Caco-2 (cell line): ENCODE data around the gene PTPRN2. TPM values are rescaled to one million over a fixed set of nuclear protein-coding genes. Genes with fewer than 3 reads are reported as not detected.

Source experiments
- BruUV-seq: library from RNA; stranded (reverse); fragments of 400-500 nt; replicated peaks from 2 replicates; lab custom pipeline; 2021; lab: Mats Ljungman, UMichigan
- CTCF ChIA-PET: fragments of 300-600 bp; sonication (Branson Sonifier 250); formaldehyde crosslinking; loops from one replicate; lab custom pipeline; 2022; ENCODE audit warnings: antibody characterized with exemption; lab: Charles Lee
- POLR2A ChIA-PET: fragments of 300-600 bp; sonication (Branson Sonifier 250); formaldehyde crosslinking; loops from one replicate; lab custom pipeline; 2022; ENCODE audit warnings: antibody characterized with exemption; lab: Charles Lee
- DNase-seq, 2 experiments: peaks; one replicate each; pipeline versions ENCODE4 v3.0.0 to v3.0.0-alpha.2; 2020 to 2022
- H3K27me3 ChIP-seq: replicated peaks from 2 replicates; pipeline ENCODE4 v1.6.0; 2011; ENCODE audit warnings: low read length; ENCODE audit not compliant: control insufficient read depth, insufficient read depth
- H3K36me3 ChIP-seq: 2 replicates; pipeline ENCODE4 v1.5.1; 2011; ENCODE audit warnings: low read length; ENCODE audit not compliant: control insufficient read depth, insufficient read depth
- H3K4me1 ChIP-seq: fragments of 250-450 bp; sonication (Bioruptor Pico); 2 replicates; pipeline ENCODE4 v1.5.1; 2020; ENCODE audit warnings: mild to moderate bottlenecking
- H3K4me3 ChIP-seq: 2 replicates; pipeline ENCODE4 v1.5.1; 2011; ENCODE audit warnings: low read depth, mild to moderate bottlenecking, control low read depth, low read length
- H3K9me3 ChIP-seq: fragments of 250-450 bp; sonication (Bioruptor Pico); 2 replicates; pipeline ENCODE4 v1.5.1; 2020; ENCODE audit warnings: mild to moderate bottlenecking, moderate library complexity
- H3K27ac Mint-ChIP-seq: one replicate; pipeline ENCODE4 v1.8.0; 2022; ENCODE audit warnings: mixed read lengths; ENCODE audit not compliant: unreplicated experiment
- H3K27me3 Mint-ChIP-seq: one replicate; pipeline ENCODE4 v1.8.0; 2022; ENCODE audit warnings: mixed read lengths; ENCODE audit not compliant: insufficient read depth, unreplicated experiment
- H3K36me3 Mint-ChIP-seq: one replicate; pipeline ENCODE4 v1.8.0; 2022; ENCODE audit warnings: mild to moderate bottlenecking, mixed read lengths; ENCODE audit not compliant: insufficient read depth, unreplicated experiment
- H3K4me1 Mint-ChIP-seq: one replicate; pipeline ENCODE4 v1.8.0; 2022; ENCODE audit warnings: low read depth, mixed read lengths; ENCODE audit not compliant: unreplicated experiment
- H3K4me3 Mint-ChIP-seq: one replicate; pipeline ENCODE4 v1.8.0; 2022; ENCODE audit warnings: mild to moderate bottlenecking, moderate library complexity, mixed read lengths; ENCODE audit not compliant: unreplicated experiment
- H3K9me3 Mint-ChIP-seq: one replicate; pipeline ENCODE4 v1.8.0; 2022; ENCODE audit warnings: mixed read lengths; ENCODE audit not compliant: unreplicated experiment
- CTCF ChIP-seq, 2 experiments: fragments of 200-600 bp in 1 of 2; IDR thresholded peaks; 1 replicate in 1 of 2; 2 replicates in 1 of 2; pipeline versions ENCODE4 v1.5.1 to v1.8.0; 2011 to 2022; ENCODE audit warnings: antibody characterized with exemption in 1 of 2, control low read depth in 1 of 2, inconsistent platforms in 1 of 2, low read depth in 1 of 2, low read length in 1 of 2, mild to moderate bottlenecking in 1 of 2, moderate library complexity in 1 of 2; ENCODE audit not compliant: insufficient read depth in 1 of 2, severe bottlenecking in 1 of 2, unreplicated experiment in 1 of 2
- intact Hi-C: fragments of 100-400 bp; cut with micrococcal nuclease; formaldehyde crosslinking; loops from one replicate; pipeline ENCODE4 v1.10.0; 2022; ENCODE audit not compliant: unreplicated experiment
- total RNA-seq: library from RNA; stranded (reverse); gene quantifications from 2 replicates; pipeline ENCODE4 v1.2.3, GENCODE V29; 2022

Gene PTPRN2
- total RNA-seq, 1 experiment from 2014 or later: 1.4 TPM

GRCh38 chr7:158125721-158126120 is 461.9 kb downstream of the PTPRN2 start:
- ChIA-PET POLR2A (no interaction called here), CTCF (no interaction called here)
- intact Hi-C loops: no loop called here
- Mint-ChIP-seq H3K27me3 (no peaks in the 10 kb centered on the region), H3K36me3 (no peaks in the 10 kb centered on the region), H3K4me3 (no peak overlapping the region), H3K4me1 (no peaks in the 10 kb centered on the region), H3K27ac (no peak overlapping the region), H3K9me3 (peaks cover 16% of the 10 kb centered on the region)
- no TSS peak for BruUV-seq
- H3K9me3 ChIP-seq: peaks cover 11% of the 10 kb centered on the region
- no peaks in the 10 kb centered on the region for H3K36me3 ChIP-seq
- no peak for DNase-seq
- H3K4me1 ChIP-seq: no peaks in the 10 kb centered on the region
- TF ChIP-seq CTCF (IDR thresholded peaks at IDR 0.05; ENCODE audit: insufficient read depth in 1 of 2, low read depth in 1 of 2, low read length in 1 of 2, severe bottlenecking in 1 of 2, unreplicated experiment in 1 of 2): no peak
- no peak overlapping the region for H3K4me3 ChIP-seq
- no peaks in the 10 kb centered on the region for H3K27me3 ChIP-seq

GRCh38 chr7:158125091-158125490 is 462.5 kb downstream of the PTPRN2 start:
- ChIA-PET CTCF (no interaction called here), POLR2A (no interaction called here)
- Histone ChIP-seq H3K36me3 (no peaks in the 10 kb centered on the region), H3K9me3 (peaks cover 10% of the 10 kb centered on the region), H3K4me3 (no peak overlapping the region), H3K4me1 (no peaks in the 10 kb centered on the region), H3K27me3 (no peaks in the 10 kb centered on the region)
- Mint-ChIP-seq H3K4me3 (no peak overlapping the region), H3K27ac (no peak overlapping the region), H3K9me3 (peaks cover 19% of the 10 kb centered on the region), H3K36me3 (no peaks in the 10 kb centered on the region), H3K27me3 (no peaks in the 10 kb centered on the region), H3K4me1 (no peaks in the 10 kb centered on the region)
- TF ChIP-seq CTCF (IDR thresholded peaks at IDR 0.05; ENCODE audit: insufficient read depth in 1 of 2, low read depth in 1 of 2, low read length in 1 of 2, severe bottlenecking in 1 of 2, unreplicated experiment in 1 of 2): no peak
- DNase-seq: no peak
- intact Hi-C loops: no loop called here
- no TSS peak for BruUV-seq

GRCh38 chr7:158124671-158125079 is 462.9 kb downstream of the PTPRN2 start:
- Histone ChIP-seq H3K9me3 (peaks cover 10% of the 10 kb centered on the region), H3K4me3 (no peak overlapping the region), H3K4me1 (no peaks in the 10 kb centered on the region), H3K27me3 (no peaks in the 10 kb centered on the region), H3K36me3 (no peaks in the 10 kb centered on the region)
- no peaks in the 10 kb centered on the region for H3K4me1 Mint-ChIP-seq
- ChIA-PET POLR2A (no interaction called here), CTCF (no interaction called here)
- intact Hi-C loops: no loop called here
- H3K9me3 Mint-ChIP-seq: peaks cover 23% of the 10 kb centered on the region
- no peaks in the 10 kb centered on the region for H3K36me3 Mint-ChIP-seq
- BruUV-seq: no TSS peak
- no peak overlapping the region for H3K4me3 Mint-ChIP-seq
- TF ChIP-seq CTCF (IDR thresholded peaks at IDR 0.05; ENCODE audit: insufficient read depth in 1 of 2, low read depth in 1 of 2, low read length in 1 of 2, severe bottlenecking in 1 of 2, unreplicated experiment in 1 of 2): no peak
- no peak overlapping the region for H3K27ac Mint-ChIP-seq
- H3K27me3 Mint-ChIP-seq: no peaks in the 10 kb centered on the region
- no peak for DNase-seq
